Activated CD8-positive, alpha-beta memory T cell treated with anti-CD3 and anti-CD28 coated beads, Interleukin-2, amount 50 U/mL, for 48 hours (primary cell): ENCODE results near the gene BCL7A.
"Not testable (repeated sequence)": the region's sequence is repeated elsewhere in the genome, so short reads cannot be mapped to it uniquely, and the experiment has no call there.

ENCODE experiments used
- DNase-seq: peaks from one replicate; pipeline ENCODE4 v3.0.0-alpha.2; 2020

BCL7A gene

DNA sequence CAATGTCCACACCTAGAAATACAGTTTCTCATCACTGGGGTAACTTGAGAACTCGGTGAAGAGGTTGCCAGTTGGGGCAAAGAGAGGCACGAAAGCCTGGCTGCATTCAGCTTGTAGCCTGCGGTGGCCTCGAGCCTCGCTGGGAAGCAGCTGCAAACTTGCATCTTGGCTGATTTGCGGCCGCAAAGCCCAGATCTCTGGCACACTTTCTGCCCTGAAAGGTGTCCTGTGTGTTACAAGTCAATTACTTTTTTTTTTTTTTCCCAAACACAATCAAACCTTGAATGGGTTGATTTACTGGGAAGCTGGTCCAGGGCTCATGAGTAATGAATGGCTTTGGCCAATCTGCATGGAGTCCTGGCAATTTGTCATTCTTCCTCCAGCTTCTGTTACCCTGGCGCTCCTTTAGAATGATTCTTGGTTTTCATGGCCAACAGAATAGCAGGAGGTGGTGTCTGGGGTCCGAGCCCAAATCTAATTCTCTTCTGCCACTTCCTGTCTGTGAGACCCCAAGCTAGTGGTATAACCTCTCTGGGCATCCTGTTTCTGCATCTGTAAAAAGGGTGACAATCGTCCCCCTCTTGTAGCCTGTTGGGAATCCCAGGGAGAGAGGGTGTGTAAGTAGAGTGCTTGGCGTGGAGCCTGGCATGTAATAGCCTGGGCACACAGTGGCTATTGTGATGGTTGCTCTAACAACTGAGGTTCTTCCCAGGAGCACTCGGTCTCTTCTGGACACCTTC, 6.7 kb downstream of the BCL7A start:
- no peak for DNase-seq

DNA sequence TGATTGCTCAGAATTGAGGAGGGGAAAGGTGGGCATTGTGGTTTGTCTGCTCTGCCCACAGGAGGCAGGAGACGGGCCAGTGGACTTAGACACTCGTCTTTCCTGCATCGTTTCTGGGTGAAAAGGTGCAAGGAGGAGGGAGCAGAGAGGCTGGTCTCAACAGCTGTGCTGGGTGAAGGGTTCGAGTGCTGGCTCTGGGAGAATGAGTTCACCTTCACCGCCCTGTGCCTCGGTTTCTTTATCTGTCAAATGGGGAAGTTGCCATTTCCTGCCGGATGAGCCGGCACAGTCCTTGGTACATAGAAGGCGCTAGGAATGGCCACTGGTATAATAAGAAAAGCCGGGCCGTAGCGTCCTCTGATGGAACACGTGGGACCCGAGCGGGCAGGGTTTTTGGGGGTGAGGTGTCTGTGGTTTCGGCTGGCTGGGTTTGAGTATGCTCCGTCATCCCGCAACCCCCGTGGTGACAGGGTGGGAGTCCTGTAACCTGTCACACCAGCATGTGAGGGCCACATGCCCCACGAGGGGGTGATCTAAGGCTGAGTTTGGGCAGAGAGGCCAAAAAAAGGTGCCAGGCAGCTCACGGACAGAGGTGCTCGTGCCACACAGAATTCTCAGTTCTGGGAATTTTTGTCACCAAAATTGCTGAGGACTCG, 7.3 kb downstream of the BCL7A start:
- peak; percentile 84 for DNase-seq

DNA sequence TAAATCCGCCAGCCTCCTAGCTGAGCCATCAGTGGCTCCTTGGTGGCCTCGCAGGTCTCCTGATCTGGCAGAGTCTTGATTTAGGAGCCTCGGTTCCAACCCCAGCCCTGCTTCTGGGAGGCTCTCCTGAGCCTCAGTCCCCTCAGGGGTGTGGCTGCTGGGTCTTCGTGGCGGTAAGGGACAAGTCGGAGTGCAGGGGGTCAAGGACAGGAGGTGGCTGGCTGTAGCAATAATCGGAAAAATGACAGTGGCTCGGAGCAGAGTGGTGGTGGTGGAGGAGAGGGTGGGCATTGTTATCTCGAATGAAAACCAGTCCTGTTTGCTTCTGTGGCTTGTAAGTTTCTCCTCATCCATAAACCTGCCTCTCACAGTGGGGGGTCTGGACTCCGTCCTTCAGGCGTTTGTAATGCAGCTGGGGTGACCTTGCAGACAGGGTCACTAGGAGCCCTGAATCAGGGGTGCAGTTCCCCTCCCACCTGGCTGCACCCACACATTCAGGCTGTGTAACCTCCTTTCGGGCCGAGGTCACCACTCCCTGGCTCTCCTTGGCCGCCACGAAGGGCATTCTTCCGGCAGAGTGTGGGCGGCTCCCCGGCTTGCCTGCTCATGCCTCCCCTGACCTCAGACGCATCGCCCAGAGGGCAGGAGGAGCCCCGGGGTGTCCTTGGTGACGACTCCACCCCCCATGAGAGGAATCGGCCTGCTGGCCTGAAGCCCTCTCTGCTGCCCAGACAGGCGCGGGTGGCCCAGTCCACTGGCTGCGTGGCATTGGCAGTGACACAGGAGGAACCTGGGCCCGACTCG, 8.1 kb downstream of the BCL7A start:
- DNase-seq, result no peak

DNA sequence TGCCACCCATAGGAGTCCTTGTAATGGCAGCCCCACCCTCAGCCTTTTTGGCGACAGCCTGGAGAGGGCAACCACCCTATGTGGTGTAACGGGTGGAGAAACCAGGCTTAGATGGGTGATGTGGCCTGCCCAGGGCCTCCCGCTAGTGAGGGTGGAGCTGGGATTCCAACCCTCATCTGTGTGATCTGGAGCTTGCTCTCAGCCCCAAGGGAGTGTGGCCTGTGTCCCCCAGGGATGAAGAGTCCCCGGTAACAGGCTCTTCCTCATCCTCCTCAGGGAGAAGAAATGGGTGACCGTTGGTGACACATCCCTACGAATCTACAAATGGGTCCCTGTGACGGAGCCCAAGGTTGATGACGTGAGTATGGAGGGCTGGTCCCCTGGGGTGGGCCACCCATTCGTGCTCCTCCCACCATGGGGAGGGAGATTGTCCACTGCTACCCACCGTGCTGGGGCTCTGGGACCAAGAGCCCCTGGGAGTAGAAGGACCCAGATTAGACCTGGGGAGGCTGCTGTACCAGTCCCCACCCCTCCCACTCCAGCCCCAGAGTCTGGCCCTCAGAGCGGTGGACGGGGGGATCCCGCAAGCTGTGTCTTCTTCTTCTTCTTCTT, 8.8 kb downstream of the BCL7A start:
- DNase-seq, result no peak

DNA sequence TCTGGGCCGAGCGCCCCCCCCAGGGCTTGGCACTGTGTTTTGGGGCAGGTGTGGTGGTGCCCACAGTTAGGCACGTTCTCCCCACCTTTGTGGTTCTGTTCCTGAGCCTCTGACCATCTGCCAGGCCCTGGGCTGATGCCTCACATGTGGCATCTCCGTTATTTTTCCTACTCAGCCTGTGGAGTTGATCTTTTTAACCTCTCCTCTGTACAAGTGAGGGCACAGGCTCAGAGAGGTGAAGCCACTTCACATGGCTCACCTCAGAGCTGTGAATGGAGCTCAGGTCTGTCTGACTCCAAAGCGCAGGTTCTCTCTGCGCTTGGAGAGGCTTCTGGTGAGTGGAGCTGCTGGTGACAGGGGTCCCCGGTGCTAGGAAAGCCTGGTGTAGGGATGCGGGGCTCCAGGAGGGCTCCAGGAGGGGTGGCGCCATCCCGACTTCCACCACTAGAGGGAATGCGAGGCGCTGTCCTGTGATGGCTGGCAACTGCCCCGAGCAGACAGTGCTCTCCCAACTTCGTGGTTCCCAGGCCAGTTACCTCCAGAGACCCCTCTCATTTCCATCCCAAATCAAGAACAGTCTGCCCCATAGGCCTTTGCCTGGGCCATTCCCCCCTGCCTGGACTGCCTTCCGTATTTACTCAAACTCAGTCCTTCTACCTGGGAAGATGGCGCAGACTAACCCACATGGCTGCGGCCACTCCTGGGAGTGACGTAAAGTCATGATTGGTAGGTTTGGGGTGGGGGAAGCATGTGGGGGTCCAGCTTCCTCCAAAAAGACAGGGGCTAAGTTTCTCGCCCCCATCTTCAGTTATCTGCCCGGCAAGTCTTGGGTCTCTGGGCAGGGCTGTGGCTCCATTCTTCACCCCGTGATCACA, 9.9 kb downstream of the BCL7A start:
- peak; percentile 88 for DNase-seq

DNA sequence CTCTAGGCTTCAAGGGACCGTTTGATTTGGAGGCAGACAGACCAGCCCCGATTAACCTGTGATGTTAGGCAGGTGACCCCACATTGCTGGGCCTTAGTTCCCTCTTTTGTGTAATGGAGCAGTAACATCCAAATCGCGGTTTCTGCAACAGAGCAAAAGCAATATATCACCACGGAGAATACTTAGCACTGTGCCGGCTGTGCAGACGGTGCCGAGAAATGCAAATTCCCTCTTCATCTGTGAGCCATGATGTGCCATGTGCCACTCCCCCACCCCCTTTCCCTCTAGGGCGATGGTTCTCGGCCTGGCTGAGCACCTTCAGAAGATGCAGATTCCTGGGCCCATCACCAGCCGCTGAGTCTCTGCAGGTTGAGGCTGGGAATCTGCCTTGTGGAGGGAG, 10.9 kb downstream of the BCL7A start:
- no peak for DNase-seq

DNA sequence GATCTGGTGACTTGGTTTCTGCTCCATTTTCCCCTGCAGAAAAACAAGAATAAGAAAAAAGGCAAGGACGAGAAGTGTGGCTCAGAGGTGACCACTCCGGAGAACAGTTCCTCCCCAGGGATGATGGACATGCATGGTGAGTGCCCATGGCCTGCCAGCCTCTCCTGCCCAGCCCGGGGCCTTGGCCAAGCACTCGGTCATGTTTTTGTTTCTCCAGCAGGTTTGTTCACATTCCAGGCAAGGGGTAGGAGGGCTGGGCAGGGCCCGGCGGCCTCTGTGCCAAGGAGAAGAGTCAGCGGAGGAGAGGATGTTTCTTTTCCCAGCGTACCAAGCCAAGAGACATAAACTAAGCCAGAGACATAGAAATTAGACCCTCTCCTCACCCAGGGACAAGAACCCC, 13.6 kb downstream of the BCL7A start:
- DNase-seq, result no peak

DNA sequence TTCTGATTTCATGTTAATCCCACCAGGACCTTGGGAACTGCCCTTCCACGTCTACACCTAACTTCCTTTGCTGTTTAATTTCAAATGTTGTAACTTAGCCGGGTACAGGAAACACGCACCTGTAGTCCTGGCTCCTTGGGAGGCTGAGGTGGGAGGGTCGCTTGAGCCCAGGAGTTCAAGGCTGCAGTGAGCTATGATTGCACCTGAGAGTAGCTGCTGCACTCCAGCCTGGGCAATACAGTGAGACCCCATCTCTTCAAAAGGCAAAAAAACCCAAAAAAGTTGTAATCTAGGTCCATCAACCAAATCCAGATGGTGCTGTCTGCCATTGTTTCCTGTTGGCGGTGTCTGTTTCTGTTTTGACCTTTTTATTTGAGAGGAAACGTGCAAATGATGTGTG, 14.5 kb downstream of the BCL7A start:
- DNase-seq, result no peak

DNA sequence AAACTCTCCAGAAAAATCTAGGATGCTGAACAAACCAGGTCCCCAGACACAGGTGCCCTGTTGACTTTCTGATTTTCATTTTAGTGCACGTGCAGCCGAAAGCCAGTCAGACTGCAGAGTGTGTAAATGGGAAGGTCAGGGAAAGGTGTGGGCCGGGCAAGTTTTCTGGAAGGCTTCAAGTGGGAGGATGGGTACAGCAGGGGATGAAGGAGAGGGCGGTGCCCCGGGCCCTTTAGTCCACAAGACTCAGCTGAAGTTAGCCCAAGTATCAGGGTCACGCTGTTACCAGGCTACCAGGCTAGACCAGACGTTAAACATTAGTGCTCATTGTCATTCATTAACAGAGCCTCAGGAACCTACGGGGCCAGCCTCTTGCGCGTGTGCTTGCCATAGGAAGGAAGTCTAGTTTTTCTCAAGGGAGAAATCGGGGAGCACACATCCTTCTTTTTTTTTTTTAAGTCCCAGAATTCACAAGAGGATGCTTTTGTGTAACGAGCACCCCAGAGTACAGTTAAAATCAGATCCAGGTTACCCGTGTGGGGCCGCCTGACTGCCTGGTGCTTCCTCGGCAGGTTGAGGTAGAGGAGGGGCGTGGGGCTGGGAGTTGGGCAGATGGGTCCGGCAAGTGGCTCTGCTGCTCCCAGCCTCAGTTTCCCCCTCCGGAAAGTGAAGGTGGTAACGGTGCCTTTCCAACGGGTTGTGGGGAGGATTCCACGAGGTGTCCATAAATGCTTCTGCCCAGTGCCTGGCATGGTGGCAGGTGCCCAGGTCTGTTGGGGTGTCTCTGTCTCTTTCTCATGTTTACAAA, 19.1 kb downstream of the BCL7A start:
- no peak for DNase-seq

DNA sequence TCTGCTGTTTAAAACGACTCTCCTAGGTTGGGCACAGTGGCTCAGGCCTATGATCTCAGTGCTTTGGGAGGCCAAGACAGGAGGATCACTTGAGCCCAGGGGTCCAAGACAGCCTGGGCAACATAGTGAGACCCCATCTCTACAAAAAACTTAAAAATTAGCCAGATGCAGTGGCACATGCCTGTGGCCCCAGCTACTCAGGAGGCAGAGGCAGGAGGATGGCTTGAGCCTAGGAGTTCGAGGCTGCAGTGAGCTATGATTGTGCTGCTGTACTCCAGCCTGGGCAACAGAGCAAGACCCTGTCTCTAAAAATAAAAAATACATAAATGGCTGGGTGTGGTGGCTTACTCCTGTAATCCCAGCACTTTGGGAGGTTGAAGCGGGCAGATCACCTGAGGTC, 19.8 kb downstream of the BCL7A start:
- not testable (repeated sequence) for DNase-seq

DNA sequence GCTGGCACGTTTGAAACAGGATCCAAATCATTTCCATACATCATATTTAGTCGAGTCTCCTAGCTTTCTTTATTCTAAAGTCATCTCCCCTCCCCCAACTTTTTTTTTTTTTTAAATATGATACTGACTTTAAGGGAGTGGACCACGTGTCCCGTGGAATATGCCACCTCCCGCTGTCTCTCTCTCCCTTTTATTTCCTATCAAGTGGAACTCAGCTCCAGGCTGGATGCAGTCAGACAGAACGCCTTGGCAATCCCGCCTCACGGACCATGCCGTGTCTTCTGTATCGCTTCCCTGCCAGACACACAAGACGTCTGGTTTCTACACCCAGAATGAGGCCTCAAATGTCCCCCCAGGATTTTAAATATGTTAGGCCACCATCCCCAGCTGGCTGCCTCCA, 21.2 kb downstream of the BCL7A start:
- no peak for DNase-seq

DNA sequence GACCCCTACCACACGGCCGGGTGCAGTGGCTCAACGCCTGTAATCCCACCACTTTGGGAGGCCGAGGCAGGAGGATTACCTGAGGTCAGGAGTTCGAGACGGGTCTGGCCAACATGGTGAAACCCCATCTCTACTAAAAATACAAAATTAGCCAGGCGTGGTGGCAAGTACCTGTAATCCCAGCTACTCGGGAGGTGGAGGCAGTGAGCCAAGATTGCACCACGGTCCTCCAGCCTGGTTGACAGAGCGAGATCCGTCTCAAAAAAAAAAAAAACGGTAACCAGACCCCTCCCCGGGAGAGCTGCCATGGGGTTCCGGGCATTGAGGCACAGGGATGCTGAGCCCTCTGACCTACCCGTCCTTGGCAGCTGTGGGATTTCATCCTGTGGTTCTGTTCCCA, 21.8 kb downstream of the BCL7A start:
- DNase-seq, result no peak

DNA sequence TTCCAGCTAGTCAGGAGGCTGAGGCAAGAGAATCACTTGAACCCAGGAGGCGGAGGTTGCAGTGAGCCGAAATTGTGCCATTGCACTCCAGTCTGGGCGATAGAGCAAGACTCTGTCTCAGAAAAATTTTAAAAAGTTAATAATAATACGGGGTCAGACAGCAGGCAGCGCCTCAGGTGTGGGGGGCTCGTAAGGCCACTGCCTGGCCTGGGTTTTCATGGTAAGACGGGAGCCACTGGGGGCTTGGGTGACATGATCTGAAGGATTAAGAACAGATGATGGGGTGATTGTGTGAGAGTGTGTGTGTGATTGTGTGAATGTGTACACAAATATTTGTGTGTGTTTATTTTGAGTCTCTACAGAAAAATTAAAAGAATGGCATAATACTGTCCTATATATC, 23.6 kb downstream of the BCL7A start:
- no peak for DNase-seq

DNA sequence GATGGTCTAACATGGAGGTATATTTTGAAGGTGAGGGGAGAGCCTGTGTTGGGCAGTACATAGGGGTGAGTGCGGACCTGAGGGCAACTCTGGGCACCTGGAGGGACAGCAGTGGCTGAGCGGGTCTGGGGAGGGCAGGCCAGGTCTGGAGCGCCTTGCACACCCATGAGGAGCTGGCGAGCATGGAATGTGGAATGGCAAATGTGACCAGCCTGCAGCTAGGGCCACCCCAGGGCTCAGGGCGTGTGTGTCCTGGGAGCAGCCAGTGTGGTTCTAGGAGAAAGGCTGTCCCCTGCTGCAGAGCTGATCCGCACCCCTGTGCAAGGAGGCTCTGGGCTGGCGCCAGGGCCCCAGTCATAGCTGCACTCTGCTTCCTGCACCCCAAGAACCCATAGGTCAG, 24.5 kb downstream of the BCL7A start:
- no peak for DNase-seq

DNA sequence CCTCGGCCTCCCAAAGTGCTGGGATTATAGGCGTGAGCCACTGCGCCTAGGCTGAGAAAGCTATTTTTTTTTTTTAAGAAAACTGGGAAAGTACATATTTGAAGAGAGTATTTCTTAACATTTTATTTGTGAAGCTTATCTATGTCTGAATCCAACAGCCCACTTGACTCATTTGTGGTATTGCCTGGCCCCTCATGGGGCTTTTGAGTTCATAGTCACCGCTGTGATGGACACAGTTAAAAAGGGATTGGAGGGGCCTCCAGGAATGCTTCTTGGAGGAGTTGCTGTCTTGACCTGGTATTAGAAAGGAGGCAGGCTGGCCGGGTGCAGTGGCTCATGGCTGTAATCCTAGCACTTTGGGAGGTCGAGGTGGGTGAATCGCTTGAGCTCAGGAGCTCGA, 26.5 kb downstream of the BCL7A start:
- no peak for DNase-seq

DNA sequence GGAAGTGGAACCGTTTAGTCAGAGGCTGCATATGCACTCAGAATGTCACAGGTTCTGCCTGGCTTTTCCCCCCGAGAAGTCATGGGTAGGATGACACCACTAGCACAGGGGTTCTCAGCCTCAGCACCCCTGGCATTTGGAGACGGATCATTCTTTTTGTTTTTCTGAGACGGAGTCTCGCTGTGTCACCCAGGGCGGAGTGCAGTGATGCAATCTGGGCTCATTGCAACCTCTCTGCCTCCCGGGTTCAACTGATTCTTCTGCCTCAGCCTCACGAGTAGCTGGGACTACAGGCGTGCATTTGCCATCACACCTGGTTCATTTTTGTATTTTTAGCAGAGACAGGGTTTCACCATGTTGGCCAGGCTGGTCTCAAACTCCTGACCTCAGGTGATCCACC, 28.1 kb downstream of the BCL7A start:
- no peak for DNase-seq

DNA sequence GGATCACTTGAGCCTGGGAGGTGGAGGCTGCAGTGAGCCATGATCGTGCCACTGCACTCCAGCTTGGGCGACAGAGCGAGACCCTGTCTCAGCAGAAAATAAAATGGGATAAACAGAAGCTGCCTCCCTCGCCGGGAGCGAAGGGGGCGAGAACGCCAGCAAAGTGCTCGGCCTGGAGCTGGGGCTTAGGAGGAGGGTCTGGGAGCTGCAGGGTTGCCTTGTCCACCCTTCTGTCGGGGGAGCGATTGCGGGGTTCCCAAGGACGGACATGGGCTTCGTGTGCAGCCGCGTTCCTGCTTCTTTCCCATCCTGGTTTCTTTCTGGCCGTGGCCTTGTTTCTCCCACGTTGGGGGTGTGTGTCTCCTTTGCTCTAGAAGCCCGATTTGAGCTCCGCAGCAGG, 29.0 kb downstream of the BCL7A start:
- no peak for DNase-seq

DNA sequence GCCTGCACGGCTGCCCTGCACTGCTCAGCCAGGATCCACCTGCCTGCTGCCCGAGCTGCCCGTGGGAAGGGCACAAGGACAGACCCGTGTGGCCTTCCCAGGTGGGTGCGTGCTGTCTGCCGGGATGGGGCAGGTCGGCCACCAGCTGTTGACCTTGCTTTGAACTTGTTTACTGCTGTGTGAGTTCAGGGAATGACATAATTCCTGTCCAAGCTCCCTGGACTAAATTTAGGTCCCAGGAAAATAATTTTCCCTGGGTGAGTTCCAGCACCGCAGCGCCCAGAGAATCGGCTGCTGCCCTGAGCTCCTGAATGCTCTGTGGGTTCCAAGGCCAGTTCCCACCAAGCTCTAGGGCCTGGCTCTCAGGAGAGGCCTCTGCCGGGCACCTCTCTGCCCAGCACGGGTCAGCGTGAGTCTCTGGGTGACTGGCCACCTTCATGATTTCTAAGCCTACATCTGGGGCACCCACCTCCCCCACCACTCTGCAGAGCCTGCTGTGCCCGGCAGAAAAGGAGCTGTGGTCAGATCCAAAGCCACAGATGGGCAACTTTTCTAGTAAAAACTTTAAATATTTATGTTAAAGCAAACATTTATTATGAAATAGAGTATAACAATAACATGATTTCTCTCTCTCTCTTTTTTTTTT, 29.7 kb downstream of the BCL7A start:
- DNase-seq, result no peak

DNA sequence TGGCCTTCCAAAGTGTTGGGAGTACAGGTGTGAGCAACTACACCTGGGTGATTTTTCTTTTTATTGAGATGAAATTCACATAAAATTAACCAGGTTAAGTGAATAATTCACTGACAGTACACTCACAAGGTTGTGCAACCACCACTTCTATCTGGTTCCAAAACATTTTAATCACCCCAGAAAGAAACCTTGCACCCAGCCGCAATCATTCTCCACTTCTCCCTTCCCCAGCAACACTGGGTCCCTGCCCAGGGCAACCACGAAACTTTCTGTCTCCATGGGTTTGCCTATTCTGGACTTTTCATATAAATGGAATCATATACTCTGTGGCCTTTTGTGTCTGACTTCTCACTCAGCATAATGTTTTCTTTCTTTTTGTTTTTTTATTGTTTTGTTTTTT, 30.6 kb downstream of the BCL7A start:
- DNase-seq, result no peak

DNA sequence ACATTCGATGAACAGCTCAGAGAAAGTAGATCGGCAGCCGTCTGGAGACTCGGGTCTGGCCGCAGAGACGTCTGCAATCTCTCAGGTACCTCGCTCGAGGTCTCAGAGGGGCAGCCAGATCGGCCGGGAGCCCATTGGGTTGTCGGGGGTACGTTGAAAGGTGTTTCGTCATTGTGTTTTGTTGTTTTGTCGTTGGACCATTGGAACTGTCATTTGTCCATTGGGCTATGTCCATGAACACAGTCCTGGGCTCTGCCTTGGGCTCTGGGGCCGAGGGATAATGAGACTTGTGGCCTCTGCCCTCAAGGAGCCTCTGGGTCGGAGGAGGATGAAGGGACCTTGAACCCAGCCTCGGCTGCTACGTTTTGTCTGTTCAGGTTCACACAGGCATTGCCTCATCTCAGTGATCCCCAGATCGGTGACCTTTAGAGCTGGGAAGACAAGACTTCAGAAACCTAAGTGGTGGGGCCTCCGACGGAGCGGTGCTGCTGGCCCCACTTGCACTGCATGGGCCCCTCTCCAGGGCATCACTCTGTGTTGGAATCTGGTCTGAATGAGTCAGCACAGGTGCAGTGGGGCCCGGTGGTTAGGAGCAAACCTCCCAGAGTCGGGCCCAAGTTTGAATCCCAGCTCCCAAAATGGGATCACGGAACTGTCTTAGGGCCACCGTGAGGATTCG, 33.3 kb downstream of the BCL7A start:
- DNase-seq, result no peak

DNA sequence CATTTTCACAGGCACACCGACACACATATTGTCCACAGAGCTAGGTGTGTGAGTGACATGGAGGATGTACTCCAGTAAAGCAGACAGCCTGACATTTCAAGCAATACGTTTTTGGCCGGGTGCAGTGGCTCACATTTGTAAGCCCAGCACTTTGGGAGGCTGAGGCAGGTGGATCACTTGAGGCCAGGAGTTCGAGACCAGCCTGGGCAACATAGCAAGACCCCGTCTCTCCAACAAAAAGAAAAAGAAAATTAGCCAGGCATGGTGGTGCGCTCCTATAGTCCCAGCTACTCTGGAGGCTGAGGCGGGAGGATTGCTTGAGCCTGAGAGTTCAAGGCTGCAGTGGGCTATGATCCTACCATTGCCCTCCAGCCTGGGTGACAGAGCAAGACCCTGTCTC, 34.7 kb downstream of the BCL7A start:
- DNase-seq, result not testable (repeated sequence)
